WTC11 (cell line): ENCODE results near the gene TIE1. TPM values are rescaled to one million over a fixed set of nuclear protein-coding genes. Genes with fewer than 3 reads are reported as not detected.

ENCODE experiments used
- ATAC-seq: fragments of 200-7000 bp; cut with Tn5 transposase; 2 replicates; pipeline ENCODE4 v1.10.0; 2021; ENCODE audit warnings: mild to moderate bottlenecking, moderate library complexity
- CTCF ChIA-PET: fragments of 300-600 bp; sonication (Branson Sonifier 250); formaldehyde crosslinking; loops from one replicate; lab custom pipeline; 2021; ENCODE audit warnings: antibody characterized with exemption; lab: Charles Lee
- POLR2A ChIA-PET: fragments of 350-600 bp; sonication (Branson Sonifier 250); formaldehyde crosslinking; loops from one replicate; lab custom pipeline; 2021; ENCODE audit warnings: antibody characterized with exemption; lab: Charles Lee
- DNase-seq: peaks from one replicate; pipeline ENCODE4 v3.0.0; 2021; ENCODE audit warnings: low spot score
- H3K27ac Mint-ChIP-seq: 2 replicates; pipeline ENCODE4 v1.8.0; 2021; ENCODE audit warnings: mixed read lengths
- H3K27me3 Mint-ChIP-seq: 2 replicates; pipeline ENCODE4 v1.8.0; 2021; ENCODE audit warnings: low read depth, mild to moderate bottlenecking, moderate library complexity, mixed read lengths
- H3K36me3 Mint-ChIP-seq: 2 replicates; pipeline ENCODE4 v1.8.0; 2021; ENCODE audit warnings: mixed read lengths
- H3K4me1 Mint-ChIP-seq: 2 replicates; pipeline ENCODE4 v1.8.0; 2022; ENCODE audit warnings: mixed read lengths
- H3K4me3 Mint-ChIP-seq: 2 replicates; pipeline ENCODE4 v1.8.0; 2021; ENCODE audit warnings: mild to moderate bottlenecking, moderate library complexity, mixed read lengths
- H3K9me3 Mint-ChIP-seq: 2 replicates; pipeline ENCODE4 v1.8.0; 2021; ENCODE audit warnings: mixed read lengths
- ATF1 ChIP-seq: sonication (generic); formaldehyde crosslinking; IDR thresholded peaks from 2 replicates; pipeline ENCODE4 v1.8.1; 2023; ENCODE audit warnings: mild to moderate bottlenecking, moderate library complexity, missing genetic modification reagents
- ATF6 ChIP-seq: sonication (generic); formaldehyde crosslinking; IDR thresholded peaks from 2 replicates; pipeline ENCODE4 v1.8.1; 2023; ENCODE audit warnings: mild to moderate bottlenecking, missing genetic modification reagents
- CREB1 ChIP-seq: sonication (generic); formaldehyde crosslinking; IDR thresholded peaks from 2 replicates; pipeline ENCODE4 v1.8.0; 2023; ENCODE audit warnings: mild to moderate bottlenecking, missing genetic modification reagents
- CREM ChIP-seq: sonication (generic); formaldehyde crosslinking; IDR thresholded peaks from 2 replicates; pipeline ENCODE4 v1.8.1; 2022; ENCODE audit warnings: mild to moderate bottlenecking, missing genetic modification reagents, moderate library complexity
- E2F4 ChIP-seq: sonication (generic); formaldehyde crosslinking; IDR thresholded peaks from 2 replicates; pipeline ENCODE4 v1.8.1; 2022; ENCODE audit warnings: low read depth, mild to moderate bottlenecking, moderate library complexity, missing genetic modification reagents, borderline replicate concordance
- ESRRA ChIP-seq: sonication (generic); formaldehyde crosslinking; IDR thresholded peaks from 2 replicates; pipeline ENCODE4 v1.8.1; 2022; ENCODE audit warnings: mild to moderate bottlenecking, missing genetic modification reagents, borderline replicate concordance
- FOXP1 ChIP-seq: sonication (generic); formaldehyde crosslinking; IDR thresholded peaks from 2 replicates; pipeline ENCODE4 v1.8.0; 2022; ENCODE audit warnings: missing genetic modification reagents, mild to moderate bottlenecking, moderate library complexity, borderline replicate concordance
- GABPB1 ChIP-seq: sonication (generic); formaldehyde crosslinking; IDR thresholded peaks from 2 replicates; pipeline ENCODE4 v1.8.1; 2023; ENCODE audit warnings: mild to moderate bottlenecking, missing genetic modification reagents
- JUN ChIP-seq: sonication (generic); formaldehyde crosslinking; IDR thresholded peaks from 2 replicates; pipeline ENCODE4 v1.8.0; 2023; ENCODE audit warnings: mild to moderate bottlenecking, missing genetic modification reagents
- KAT7 ChIP-seq: sonication (generic); formaldehyde crosslinking; IDR thresholded peaks from 2 replicates; pipeline ENCODE4 v1.8.1; 2023; ENCODE audit warnings: missing genetic modification reagents, mild to moderate bottlenecking, borderline replicate concordance
- MAX ChIP-seq: sonication (generic); formaldehyde crosslinking; IDR thresholded peaks from 2 replicates; pipeline ENCODE4 v1.8.0; 2022; ENCODE audit warnings: mild to moderate bottlenecking, missing genetic modification reagents
- NFYB ChIP-seq: sonication (generic); formaldehyde crosslinking; conservative IDR thresholded peaks from 2 replicates; pipeline ENCODE4 v1.8.0; 2022; ENCODE audit warnings: low read depth, missing genetic modification reagents
- NR1H2 ChIP-seq: sonication (generic); formaldehyde crosslinking; IDR thresholded peaks from 2 replicates; pipeline ENCODE4 v1.9.0; 2021; ENCODE audit warnings: mild to moderate bottlenecking, moderate library complexity, missing genetic modification reagents
- OVOL2 ChIP-seq: fragments of 250-450 bp; sonication (Bioruptor Pico); IDR thresholded peaks from 2 replicates; pipeline ENCODE4 v1.9.0; 2021; ENCODE audit warnings: mild to moderate bottlenecking, borderline replicate concordance
- PRRX2 ChIP-seq: fragments of 250-450 bp; sonication (Bioruptor Pico); IDR thresholded peaks from 2 replicates; pipeline ENCODE4 v1.8.0; 2021; ENCODE audit warnings: mild to moderate bottlenecking
- SMAD3 ChIP-seq: sonication (generic); formaldehyde crosslinking; IDR thresholded peaks from 2 replicates; pipeline ENCODE4 v1.8.0; 2022; ENCODE audit warnings: missing genetic modification reagents, mild to moderate bottlenecking, borderline replicate concordance
- STAT6 ChIP-seq: sonication (generic); formaldehyde crosslinking; conservative IDR thresholded peaks from 2 replicates; pipeline ENCODE4 v1.8.1; 2023; ENCODE audit warnings: mild to moderate bottlenecking, low read depth, missing genetic modification reagents, moderate library complexity
- TCF7 ChIP-seq: sonication (generic); formaldehyde crosslinking; IDR thresholded peaks from 2 replicates; pipeline ENCODE4 v1.8.0; 2022; ENCODE audit warnings: mild to moderate bottlenecking, low read depth, missing genetic modification reagents, moderate library complexity
- ZMAT4 ChIP-seq: fragments of 250-450 bp; sonication (Bioruptor Pico); IDR thresholded peaks from 2 replicates; pipeline ENCODE4 v1.9.0; 2021; ENCODE audit warnings: mild to moderate bottlenecking
- ZNF121 ChIP-seq: sonication (generic); formaldehyde crosslinking; IDR thresholded peaks from 2 replicates; pipeline ENCODE4 v1.8.0; 2023; ENCODE audit warnings: missing genetic modification reagents
- ZNF138 ChIP-seq: sonication (generic); formaldehyde crosslinking; conservative IDR thresholded peaks from 2 replicates; pipeline ENCODE4 v1.8.1; 2022; ENCODE audit warnings: mild to moderate bottlenecking, moderate library complexity, missing genetic modification reagents
- ZNF219 ChIP-seq: sonication (generic); formaldehyde crosslinking; IDR thresholded peaks from 2 replicates; pipeline ENCODE4 v1.8.0; 2023; ENCODE audit warnings: missing genetic modification reagents, mild to moderate bottlenecking, borderline replicate concordance
- ZNF671 ChIP-seq: fragments of 250-450 bp; sonication (Bioruptor Pico); IDR thresholded peaks from 2 replicates; pipeline ENCODE4 v1.8.0; 2021; ENCODE audit warnings: mild to moderate bottlenecking
- total RNA-seq: library from RNA; stranded (reverse); gene quantifications from 3 replicates; pipeline ENCODE4 v1.2.3, GENCODE V29; 2021

The TIE1 gene
- total RNA-seq, 1 experiment from 2014 or later = 2.5 TPM

GRCh38 chr1:43285269-43285990 is 15.4 kb upstream of the TIE1 start, which contains the start of gene C1orf210 (continued):
- no peak for TF ChIP-seq KAT7

- no peaks in the 10 kb centered on the region for H3K9me3 Mint-ChIP-seq
- peak overlapping the region; percentile 79 for H3K4me3 Mint-ChIP-seq
- peaks cover 29% of the 10 kb centered on the region for H3K4me1 Mint-ChIP-seq
- POLR2A ChIA-PET = interaction anchor here (0.6 to 2.6 kb wide), 5 partner anchors 9 to 120 kb away, joined by 4 to 16 read pairs (median 4); partner anchors contain the start of genes CDC20 and TMEM125
- no peaks in the 10 kb centered on the region for H3K27me3 Mint-ChIP-seq
- no peak for DNase-seq
- ATAC-seq = no peak; the same call in 1 of the 2 replicates
- CTCF ChIA-PET = interaction anchor here (0.7 to 3.3 kb wide), 27 partner anchors 9 to 645 kb away, joined by 3 to 37 read pairs (median 5); partner anchors contain the start of genes CDC20, ELOVL1, HYI and KDM4A
- TF ChIP-seq ZMAT4 (CRISPR knock-in tag) (no peak), CREM (CRISPR knock-in tag) (no peak), OVOL2 (CRISPR knock-in tag) (no peak), ZNF138 (CRISPR knock-in tag) (no peak), STAT6 (CRISPR knock-in tag) (no peak), PRRX2 (no peak), ESRRA (CRISPR knock-in tag) (no peak), ATF6 (no peak), FOXP1 (CRISPR knock-in tag) (no peak), GABPB1 (CRISPR knock-in tag) (no peak), TCF7 (CRISPR knock-in tag) (no peak), CREB1 (no peak), MAX (no peak), SMAD3 (CRISPR knock-in tag) (no peak), JUN (CRISPR knock-in tag) (no peak), NFYB (CRISPR knock-in tag) (no peak), NR1H2 (no peak)
- H3K27ac Mint-ChIP-seq = peak overlapping the region; percentile 86
- H3K36me3 Mint-ChIP-seq = peaks cover 5% of the 10 kb centered on the region; the same call in 1 of the 2 replicates
Measured at GRCh38 chr1:43286115-43286514, 14.7 kb upstream of the TIE1 start.

- DNase-seq = no peak
- POLR2A ChIA-PET = interaction anchor here (0.6 to 2.2 kb wide), 2 partner anchors 72 to 120 kb away, joined by 4 to 12 read pairs; partner anchors contain the start of gene CDC20
- peak overlapping the region; percentile 79 for H3K4me3 Mint-ChIP-seq
- no peak overlapping the region for H3K27ac Mint-ChIP-seq
- H3K27me3 Mint-ChIP-seq = no peaks in the 10 kb centered on the region
- no peaks in the 10 kb centered on the region for H3K9me3 Mint-ChIP-seq
- ATAC-seq = no peak
- H3K36me3 Mint-ChIP-seq = 0 out of 2 replicates have a peak, but pooled peaks cover 5% of the 10 kb centered on the region
- H3K4me1 Mint-ChIP-seq = peaks cover 29% of the 10 kb centered on the region
- CTCF ChIA-PET = interaction anchor here (1.7 to 3.3 kb wide), 5 partner anchors 13 to 72 kb away, joined by 7 to 37 read pairs (median 8); partner anchors contain the start of genes CDC20 and TIE1
- TF ChIP-seq ZNF671 (no peak), E2F4 (CRISPR knock-in tag) (no peak), ZNF121 (CRISPR knock-in tag) (peak; percentile 85), ZNF219 (CRISPR knock-in tag) (no peak), ATF6 (no peak), ATF1 (CRISPR knock-in tag) (no peak), MAX (no peak)
- TF ChIP-seq, all 79 proteins: peak for 1
Measured at GRCh38 chr1:43286533-43286932, 14.2 kb upstream of the TIE1 start.
